T-helper 2 cell treated with Interferon-gamma antibody and Interleukin-4, amounts not matched to agents 100 ng/mL and 5 ng/mL, for 36 hours (primary cell): ENCODE results near the gene ATG13. TPM values are rescaled to one million over a fixed set of nuclear protein-coding genes. Genes with fewer than 3 reads are reported as not detected.
"Not testable (repeated sequence)": the region's sequence is repeated elsewhere in the genome, so short reads cannot be mapped to it uniquely, and the experiment has no call there.

Source experiments
- intact Hi-C: fragments of 100-400 bp; cut with micrococcal nuclease; formaldehyde crosslinking; loops from one replicate; pipeline ENCODE4 v1.15.1; 2023
- total RNA-seq: library from RNA; stranded (reverse); gene quantifications from 2 replicates; pipeline ENCODE4 v1.2.3, GENCODE V29; 2022

Gene ATG13
- total RNA-seq, 1 donor from 2014 or later, result 62.2 TPM

GRCh38 chr11:46694607-46695006, 77.3 kb downstream of the ATG13 start:
- intact Hi-C loops, result no loop called here

GRCh38 chr11:46695345-46696211, 78.2 kb downstream of the ATG13 start:
- intact Hi-C loops, result no loop called here

GRCh38 chr11:46696212-46696558, 78.8 kb downstream of the ATG13 start:
- intact Hi-C loops, result no loop called here

- intact Hi-C loops, result no loop called here
These were observed 80.0 kb downstream of the ATG13 start for GRCh38 chr11:46697303-46697702.

GRCh38 chr11:46697723-46698122, 80.4 kb downstream of the ATG13 start:
- intact Hi-C loops, result no loop called here

- intact Hi-C loops, result no loop called here
These were observed 81.2 kb downstream of the ATG13 start for GRCh38 chr11:46698597-46698996.

GRCh38 chr11:46700241-46701077, 83.1 kb downstream of the ATG13 start, which contains the start of the genes ARHGAP1 and ZNF408:
TSS of gene ARHGAP1 (minus strand) at chr11:46700619. CDS start at chr11:46696107, 4,512 bp downstream.
TSS of gene ZNF408 (plus strand) at chr11:46701031. CDS start at chr11:46701048, 17 bp downstream.
- intact Hi-C loops, result loop anchor here (1.0 to 10.0 kb wide), 10 partner anchors 29 to 782 kb away; partner anchors contain the start of genes AMBRA1, ATG13, CKAP5 and CSTPP1

- intact Hi-C loops, result loop anchor here (2.0 to 10.0 kb wide), 4 partner anchors 236 to 782 kb away; partner anchors contain the start of genes CSTPP1, DGKZ and PSMC3
These were observed 83.8 kb downstream of the ATG13 start for GRCh38 chr11:46701078-46701654.

GRCh38 chr11:46705070-46705688, 87.8 kb downstream of the ATG13 start:
- intact Hi-C loops, result loop anchor here (10.0 kb wide), 1 partner anchor 720 kb away; the partner anchor contains the start of gene PSMC3

GRCh38 chr11:46706886-46707285, 89.5 kb downstream of the ATG13 start:
- intact Hi-C loops, result loop anchor here (10.0 kb wide), 1 partner anchor 718 kb away; the partner anchor contains the start of gene PSMC3

- intact Hi-C loops, result loop anchor here (10.0 kb wide), 1 partner anchor 715 kb away; the partner anchor contains the start of gene PSMC3
These were observed 92.0 kb downstream of the ATG13 start for GRCh38 chr11:46709351-46709750.

- intact Hi-C loops, result no loop called here
These were observed 93.5 kb downstream of the ATG13 start for GRCh38 chr11:46710821-46711269.

GRCh38 chr11:46711303-46711702, 94.0 kb downstream of the ATG13 start:
- intact Hi-C loops, result no loop called here

GRCh38 chr11:46712874-46713576, 95.7 kb downstream of the ATG13 start:
- intact Hi-C loops, result no loop called here

- intact Hi-C loops, result not testable (repeated sequence)
These were observed 100.4 kb downstream of the ATG13 start for GRCh38 chr11:46717825-46718154.

GRCh38 chr11:46718155-46719019, 101.0 kb downstream of the ATG13 start:
- intact Hi-C loops, result no loop called here

- intact Hi-C loops, result no loop called here
These were observed 101.7 kb downstream of the ATG13 start, which contains the start of gene F2 for GRCh38 chr11:46719048-46719542. TSS of gene F2 (plus strand) at chr11:46719213. CDS start at chr11:46719236, 23 bp downstream.

GRCh38 chr11:46719543-46720218, 102.3 kb downstream of the ATG13 start:
- intact Hi-C loops, result no loop called here
